PC-9 (cell line): ENCODE results near the gene M1AP. TPM values are rescaled to one million over a fixed set of nuclear protein-coding genes. Genes with fewer than 3 reads are reported as not detected.

ENCODE experiments used
- BruUV-seq: library from RNA; stranded (reverse); fragments of 400-500 nt; replicated peaks from 2 replicates; lab custom pipeline; 2021; lab: Mats Ljungman, UMichigan
- CTCF ChIA-PET: fragments of 300-600 bp; sonication (Branson Sonifier 250); formaldehyde crosslinking; loops from one replicate; lab custom pipeline; 2022; ENCODE audit warnings: antibody characterized with exemption; lab: Charles Lee
- POLR2A ChIA-PET: fragments of 300-600 bp; sonication (Branson Sonifier 250); formaldehyde crosslinking; loops from one replicate; lab custom pipeline; 2022; ENCODE audit warnings: antibody characterized with exemption; ENCODE audit not compliant: unreplicated experiment; lab: Charles Lee
- DNase-seq, 2 experiments: peaks; one replicate each; pipeline versions ENCODE4 v3.0.0 to v3.0.0-alpha.2; 2015 to 2022; ENCODE audit warnings: mixed read lengths in 1 of 2
- H2AFZ ChIP-seq: fragments of 200-600 bp; sonication (generic); 2 replicates; pipeline ENCODE4 v1.8.1; 2017; ENCODE audit warnings: antibody characterized with exemption
- H3F3A ChIP-seq: fragments of 200-600 bp; sonication (generic); 2 replicates; pipeline ENCODE4 v1.8.1; 2017; ENCODE audit warnings: antibody characterized with exemption, mild to moderate bottlenecking, low read depth; ENCODE audit not compliant: insufficient read depth
- H3K27ac ChIP-seq: fragments of 200-600 bp; sonication (generic); 2 replicates; pipeline ENCODE4 v1.6.1; 2016; ENCODE audit warnings: mixed run types
- H3K27me3 ChIP-seq: fragments of 200-600 bp; sonication (generic); 2 replicates; pipeline ENCODE4 v1.6.1; 2016; ENCODE audit warnings: low read depth, mixed run types; ENCODE audit not compliant: insufficient read depth
- H3K36me3 ChIP-seq: fragments of 200-600 bp; sonication (generic); 2 replicates; pipeline ENCODE4 v1.6.1; 2016; ENCODE audit warnings: low read depth, mixed run types
- H3K4me1 ChIP-seq: fragments of 200-600 bp; sonication (generic); replicated peaks from 2 replicates; pipeline ENCODE4 v1.6.1; 2016; ENCODE audit warnings: mixed run types; ENCODE audit not compliant: insufficient read depth
- H3K4me2 ChIP-seq: fragments of 200-600 bp; sonication (generic); 2 replicates; pipeline ENCODE4 v1.6.1; 2017; ENCODE audit warnings: mixed run types
- H3K4me3 ChIP-seq: fragments of 200-600 bp; sonication (generic); 2 replicates; pipeline ENCODE4 v1.6.1; 2016; ENCODE audit warnings: mixed run types
- H3K79me2 ChIP-seq: fragments of 200-600 bp; sonication (generic); 2 replicates; pipeline ENCODE4 v1.6.1; 2017; ENCODE audit warnings: low read depth, mixed run types
- H3K9me2 ChIP-seq: fragments of 200-600 bp; sonication (generic); 2 replicates; pipeline ENCODE4 v1.8.1; 2017; ENCODE audit warnings: mild to moderate bottlenecking; ENCODE audit not compliant: insufficient read depth
- H3K9me3 ChIP-seq: fragments of 200-600 bp; sonication (generic); 2 replicates; pipeline ENCODE4 v1.8.1; 2016; ENCODE audit warnings: low read depth; ENCODE audit not compliant: insufficient read depth
- H4K20me1 ChIP-seq: fragments of 200-600 bp; sonication (generic); 2 replicates; pipeline ENCODE4 v1.8.1; 2017; ENCODE audit not compliant: insufficient read depth
- CTCF ChIP-seq: fragments of 200-600 bp; sonication (generic); conservative IDR thresholded peaks from 2 replicates; pipeline ENCODE4 v1.6.1; 2017; ENCODE audit warnings: mixed run types, antibody characterized with exemption, mild to moderate bottlenecking, moderate library complexity
- EZH2 ChIP-seq: fragments of 200-600 bp; sonication (generic); IDR thresholded peaks from 2 replicates; pipeline ENCODE4 v1.8.0; 2017; ENCODE audit warnings: antibody characterized with exemption, low read depth
- intact Hi-C: fragments of 100-400 bp; cut with micrococcal nuclease; formaldehyde crosslinking; loops from one replicate; pipeline ENCODE4 v1.10.0; 2022; ENCODE audit not compliant: unreplicated experiment
- total RNA-seq: library from RNA; stranded (reverse); gene quantifications from 2 replicates; pipeline ENCODE4 v1.2.3, GENCODE V29; 2021

The M1AP gene
- total RNA-seq, 1 experiment from 2014 or later = 7.7 TPM

GRCh38 chr2:74526649-74527230 lies 121.4 kb downstream of the M1AP start:
- BruUV-seq = no TSS peak
- intact Hi-C loops = no loop called here
- ChIA-PET POLR2A (interaction anchor here (0.5 kb wide), 1 partner anchor 59 kb away, joined by 7 read pairs; no protein-coding TSS in a partner anchor), CTCF (no interaction called here)
- no peak for DNase-seq
- Histone ChIP-seq H3K4me1 (peaks cover 18% of the 10 kb centered on the region), H3K27me3 (no peaks in the 10 kb centered on the region), H3K9me2 (no peaks in the 10 kb centered on the region), H3K27ac (no peak overlapping the region), H3K4me3 (no peak overlapping the region), H4K20me1 (peaks cover 9% of the 10 kb centered on the region; the same call in 1 of the 2 replicates), H3K79me2 (peaks cover 37% of the 10 kb centered on the region), H2AFZ (no peak overlapping the region), H3K4me2 (no peak overlapping the region), H3K9me3 (no peaks in the 10 kb centered on the region), H3F3A (peaks cover 8% of the 10 kb centered on the region; the same call in 1 of the 2 replicates), H3K36me3 (peaks cover 18% of the 10 kb centered on the region)
- TF ChIP-seq EZH2 = no peak
- no peak for TF ChIP-seq CTCF

DNA sequence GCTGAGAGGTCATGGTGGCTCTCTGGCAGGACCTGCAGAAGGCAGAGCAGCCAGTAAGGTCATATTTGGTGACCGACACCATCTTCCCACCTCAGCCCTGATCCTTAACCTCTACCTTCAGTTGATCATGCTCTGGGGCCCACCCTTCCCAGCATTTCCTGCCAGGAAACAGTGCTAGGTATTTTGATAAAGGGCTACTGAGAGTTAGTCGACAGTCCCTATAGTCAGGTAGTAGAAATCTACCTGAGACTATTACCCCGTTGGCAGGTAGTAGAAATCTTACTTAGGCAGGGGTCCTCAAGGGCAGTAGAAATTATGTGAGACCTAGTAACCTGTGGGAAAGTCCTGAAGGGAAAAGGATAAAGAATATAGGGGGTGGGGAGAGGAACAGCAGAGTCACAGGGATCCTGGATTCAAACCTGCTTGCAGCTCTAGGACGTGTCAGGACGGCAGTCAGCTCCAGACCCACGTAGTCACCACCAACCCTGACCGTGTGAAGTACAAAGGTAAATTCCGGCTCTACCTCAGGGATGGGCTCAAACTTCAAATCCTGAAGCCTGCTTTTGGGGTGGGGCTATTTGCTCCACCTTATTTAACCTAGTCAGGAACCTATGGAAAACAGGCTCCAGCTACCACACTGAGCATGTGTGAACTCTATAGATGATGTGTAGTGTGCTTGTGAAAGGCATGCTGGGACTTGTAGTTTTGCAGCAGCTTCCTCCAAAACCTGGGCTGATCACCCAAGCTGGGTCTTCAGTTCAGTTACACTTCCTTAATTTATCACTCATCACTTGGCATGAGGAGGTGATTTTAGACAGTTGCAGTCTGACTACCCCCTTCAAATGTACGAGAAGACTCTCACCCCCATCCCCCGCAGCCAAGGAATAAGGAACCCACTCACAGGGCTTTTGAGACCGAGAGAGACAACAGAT lies 122.1 kb downstream of the M1AP start, which contains the start of gene DQX1:
TSS of gene DQX1 (minus strand) at position 515 of the 932 bp plus-strand sequence. CDS start at position 13, 502 bp downstream.
- POLR2A ChIA-PET = interaction anchor here (0.5 kb wide), 1 partner anchor 60 kb away, joined by 7 read pairs; no protein-coding TSS in a partner anchor
- Histone ChIP-seq H3K4me2 (no peak within 1 kb of the TSS), H3F3A (peaks cover 6% of the 10 kb centered on the region; the same call in 1 of the 2 replicates), H3K4me3 (no peak within 1 kb of the TSS), H3K27me3 (no peaks in the 10 kb centered on the region), H3K36me3 (peaks cover 18% of the 10 kb centered on the region), H3K4me1 (peaks cover 15% of the 10 kb centered on the region), H3K9me3 (no peaks in the 10 kb centered on the region), H3K79me2 (peaks cover 32% of the 10 kb centered on the region), H4K20me1 (peaks cover 9% of the 10 kb centered on the region; the same call in 1 of the 2 replicates), H3K9me2 (no peaks in the 10 kb centered on the region), H2AFZ (no peak within 1 kb of the TSS), H3K27ac (no peak within 1 kb of the TSS)
- peak in 1 of 2 experiments; percentile 69 for DNase-seq
- BruUV-seq = no TSS peak
- intact Hi-C loops = no loop called here
- TF ChIP-seq CTCF (no peak), EZH2 (no peak)
- CTCF ChIA-PET = no interaction called here

- BruUV-seq = no TSS peak
- H3K79me2 ChIP-seq = peaks cover 27% of the 10 kb centered on the region
- peaks cover 9% of the 10 kb centered on the region; the same call in 1 of the 2 replicates for H4K20me1 ChIP-seq
- no peak overlapping the region for H3K27ac ChIP-seq
- no peaks in the 10 kb centered on the region for H3K9me3 ChIP-seq
- TF ChIP-seq CTCF (no peak), EZH2 (no peak)
- H3F3A ChIP-seq = peaks cover 6% of the 10 kb centered on the region; the same call in 1 of the 2 replicates
- H3K27me3 ChIP-seq = no peaks in the 10 kb centered on the region
- no peak for DNase-seq
- H3K4me2 ChIP-seq = no peak overlapping the region
- H3K36me3 ChIP-seq = peaks cover 18% of the 10 kb centered on the region
- no peaks in the 10 kb centered on the region for H3K9me2 ChIP-seq
- H3K4me3 ChIP-seq = no peak overlapping the region
- CTCF ChIA-PET = no interaction called here
- no peak overlapping the region for H2AFZ ChIP-seq
- POLR2A ChIA-PET = no interaction called here
- intact Hi-C loops = no loop called here
- peaks cover 10% of the 10 kb centered on the region for H3K4me1 ChIP-seq
Observed at GRCh38 chr2:74524955-74525716, 123.0 kb downstream of the M1AP start.
